Mesenchymal stem cell (in vitro differentiated cells and primary cell): ENCODE measurements around the gene AGAP1.

Experiments
- DNase-seq: peaks from one replicate; pipeline ENCODE4 v3.0.0-alpha.2; 2013
- H2AFZ ChIP-seq: one replicate; pipeline ENCODE4 v1.6.1; 2013; ENCODE audit warnings: low read depth, mild to moderate bottlenecking, control low read depth, inconsistent platforms, low read length, moderate library complexity
- H2AK5ac ChIP-seq: 2 replicates; pipeline ENCODE4 v1.6.1; 2013; ENCODE audit warnings: low read length, moderate library complexity, mild to moderate bottlenecking, inconsistent platforms; ENCODE audit not compliant: severe bottlenecking
- H2BK120ac ChIP-seq: one replicate; pipeline ENCODE4 v1.6.1; 2013; ENCODE audit warnings: low read depth, mild to moderate bottlenecking, inconsistent platforms, low read length, moderate library complexity
- H2BK12ac ChIP-seq, 2 experiments: one replicate each; pipeline ENCODE4 v1.6.1; 2013; ENCODE audit warnings: inconsistent platforms in 2 of 2, low read length in 2 of 2, mild to moderate bottlenecking in 2 of 2, moderate library complexity in 2 of 2, control low read depth in 1 of 2
- H2BK15ac ChIP-seq: one replicate; pipeline ENCODE4 v1.6.1; 2013; ENCODE audit warnings: mild to moderate bottlenecking, low read depth, inconsistent platforms; ENCODE audit not compliant: poor library complexity, severe bottlenecking
- H2BK5ac ChIP-seq: 2 replicates; pipeline ENCODE4 v1.6.1; 2013; ENCODE audit warnings: low read depth, mild to moderate bottlenecking, low read length, control low read depth, inconsistent platforms; ENCODE audit not compliant: poor library complexity, severe bottlenecking
- H3K14ac ChIP-seq, 2 experiments: one replicate each; pipeline ENCODE4 v1.6.1; 2013; ENCODE audit warnings: inconsistent platforms in 2 of 2, low read length in 2 of 2, control low read depth in 1 of 2, mild to moderate bottlenecking in 1 of 2, moderate library complexity in 1 of 2
- H3K18ac ChIP-seq, 2 experiments: one replicate each; pipeline ENCODE4 v1.6.1; 2013; ENCODE audit warnings: inconsistent platforms in 2 of 2, low read length in 2 of 2, control low read depth in 1 of 2, low read depth in 1 of 2, mild to moderate bottlenecking in 1 of 2
- H3K23ac ChIP-seq, 2 experiments: one replicate each; pipeline ENCODE4 v1.6.1; 2013; ENCODE audit warnings: inconsistent platforms in 2 of 2, low read length in 2 of 2, mild to moderate bottlenecking in 2 of 2, moderate library complexity in 2 of 2, control low read depth in 1 of 2
- H3K27ac ChIP-seq: 2 replicates; pipeline ENCODE4 v1.5.1; 2013; ENCODE audit warnings: mild to moderate bottlenecking, moderate library complexity, low read length, control low read depth, inconsistent platforms; ENCODE audit not compliant: poor library complexity, severe bottlenecking
- H3K27me3 ChIP-seq, 2 experiments: 2 replicates each; pipeline versions ENCODE4 v1.6.1 to v1.7.0; 2013; ENCODE audit warnings: low read length in 2 of 2, mild to moderate bottlenecking in 2 of 2, moderate library complexity in 2 of 2, control low read depth in 1 of 2, inconsistent platforms in 1 of 2; ENCODE audit not compliant: control insufficient read depth in 1 of 2, insufficient read depth in 1 of 2
- H3K36me3 ChIP-seq, 2 experiments: 2 replicates each; pipeline versions ENCODE4 v1.6.1 to v1.7.0; 2013; ENCODE audit warnings: low read length in 2 of 2, control low read depth in 1 of 2, inconsistent platforms in 1 of 2, low read depth in 1 of 2, mild to moderate bottlenecking in 1 of 2; ENCODE audit not compliant: insufficient read depth in 2 of 2, control insufficient read depth in 1 of 2
- H3K4ac ChIP-seq, 2 experiments: one replicate each; pipeline ENCODE4 v1.6.1; 2013; ENCODE audit warnings: inconsistent platforms in 2 of 2, low read length in 2 of 2, mild to moderate bottlenecking in 2 of 2, moderate library complexity in 2 of 2, control low read depth in 1 of 2, low read depth in 1 of 2
- H3K4me1 ChIP-seq: 2 replicates; pipeline ENCODE4 v1.6.1; 2013; ENCODE audit warnings: low read depth, low read length, control low read depth; ENCODE audit not compliant: control insufficient read depth, insufficient read depth
- H3K4me2 ChIP-seq: 2 replicates; pipeline ENCODE4 v1.6.1; 2013; ENCODE audit warnings: low read length, mild to moderate bottlenecking, inconsistent platforms; ENCODE audit not compliant: poor library complexity, severe bottlenecking
- H3K4me3 ChIP-seq, 2 experiments: 2 replicates each; pipeline versions ENCODE4 v1.5.1 to v1.7.0; 2013; ENCODE audit warnings: low read length in 2 of 2, mild to moderate bottlenecking in 2 of 2, control low read depth in 1 of 2, low read depth in 1 of 2; ENCODE audit not compliant: insufficient read depth in 1 of 2
- H3K79me1 ChIP-seq: replicated peaks from 2 replicates; pipeline ENCODE4 v1.6.1; 2013; ENCODE audit warnings: mild to moderate bottlenecking, control low read depth, low read length, inconsistent platforms; ENCODE audit not compliant: poor library complexity, severe bottlenecking
- H3K9ac ChIP-seq: 2 replicates; pipeline ENCODE4 v1.7.0; 2013; ENCODE audit warnings: mild to moderate bottlenecking, low read length, moderate library complexity
- H3K9me3 ChIP-seq: 2 replicates; pipeline ENCODE4 v1.7.0; 2013; ENCODE audit warnings: mild to moderate bottlenecking, low read length; ENCODE audit not compliant: control insufficient read depth
- H4K8ac ChIP-seq: one replicate; pipeline ENCODE4 v1.6.1; 2013; ENCODE audit warnings: inconsistent platforms, mild to moderate bottlenecking, low read length, moderate library complexity
- H4K91ac ChIP-seq: one replicate; pipeline ENCODE4 v1.6.1; 2013; ENCODE audit warnings: mild to moderate bottlenecking, low read length, inconsistent platforms
- WGBS: methylation state at CpG from one replicate; pipeline ENCODE4 v1.1.7; 2013; ENCODE audit warnings: mixed read lengths; 5-methylcytosine and 5-hydroxymethylcytosine counted together

Gene AGAP1

DNA sequence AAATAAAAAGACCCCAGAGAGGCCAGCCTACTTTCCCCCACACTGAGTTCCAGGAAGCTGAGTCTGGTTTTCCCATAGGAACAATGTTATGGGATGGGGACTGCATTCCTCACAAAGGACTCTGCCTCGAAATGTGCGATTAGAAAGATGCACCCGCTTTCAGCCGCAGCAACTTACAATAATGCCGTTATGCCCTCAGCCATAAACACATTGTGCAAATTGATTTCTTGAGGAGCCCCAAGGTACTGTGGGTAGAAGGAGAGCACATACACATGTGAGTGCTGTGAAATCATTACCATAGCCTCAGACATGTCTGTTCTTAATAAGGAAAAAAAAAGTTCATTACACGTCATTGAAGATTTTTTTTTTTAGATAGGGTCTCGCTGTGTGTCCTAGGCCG is 64.7 kb downstream of the AGAP1 start:
- Histone ChIP-seq H3K4me1 (peaks cover 27% of the 10 kb centered on the region), H3K27me3 (no peaks in the 10 kb centered on the region), H4K8ac (no peak overlapping the region), H2BK5ac (no peak overlapping the region), H3K36me3 (no peaks in the 10 kb centered on the region), H4K91ac (no peak overlapping the region), H3K23ac (no peak overlapping the region), H2AK5ac (no peak overlapping the region), H2BK15ac (no peak overlapping the region), H2BK12ac (no peak overlapping the region), H3K18ac (no peak overlapping the region), H3K79me1 (peaks cover 63% of the 10 kb centered on the region), H3K4me2 (no peak overlapping the region), H3K14ac (no peak overlapping the region), H2BK120ac (no peak overlapping the region), H3K4ac (no peak overlapping the region), H3K27ac (no peak overlapping the region), H2AFZ (no peak overlapping the region), H3K9me3 (no peaks in the 10 kb centered on the region), H3K9ac (no peak overlapping the region), H3K4me3 (no peak overlapping the region)
- DNase-seq = no peak
- WGBS = 91% methylated on average over 8 of the region's 8 CpGs

DNA sequence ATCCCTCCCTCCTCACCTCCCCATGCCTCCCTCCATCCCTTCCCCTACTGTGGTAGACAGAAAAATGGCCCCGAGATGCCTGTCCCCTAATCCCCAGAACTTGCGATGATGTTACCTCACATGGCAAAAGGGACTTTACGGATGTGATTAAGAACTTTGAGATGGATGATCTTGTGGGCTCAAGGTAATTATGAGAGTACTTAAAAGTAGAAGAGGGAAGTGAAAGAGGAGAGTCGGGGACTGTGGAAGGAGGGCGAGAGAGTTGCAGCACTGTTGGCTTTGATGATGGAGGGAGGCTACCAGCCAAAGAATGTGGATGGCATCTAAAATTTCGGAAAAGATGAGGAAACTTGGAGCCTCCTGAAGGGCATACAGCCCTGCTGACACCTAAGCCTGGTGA is 66.5 kb downstream of the AGAP1 start:
- H3K27ac ChIP-seq = no peak overlapping the region
- H3K9me3 ChIP-seq = no peaks in the 10 kb centered on the region
- H3K4me3 ChIP-seq = no peak overlapping the region
- H3K79me1 ChIP-seq = peaks cover 64% of the 10 kb centered on the region
- peaks cover 19% of the 10 kb centered on the region for H3K4me1 ChIP-seq
- no peak overlapping the region for H4K8ac ChIP-seq
- no peak overlapping the region for H2AFZ ChIP-seq
- 98% methylated on average over 6 of the region's 6 CpGs for WGBS
- H3K36me3 ChIP-seq = peaks cover 0 to 4% of the 10 kb centered on the region in 2 experiments
- H3K4ac ChIP-seq = no peak overlapping the region
- no peak overlapping the region for H2BK5ac ChIP-seq
- H3K14ac ChIP-seq = no peak overlapping the region
- no peak overlapping the region for H3K4me2 ChIP-seq
- no peak overlapping the region for H4K91ac ChIP-seq
- DNase-seq = no peak
- H2BK12ac ChIP-seq = no peak overlapping the region
- H2AK5ac ChIP-seq = no peak overlapping the region
- no peak overlapping the region for H3K23ac ChIP-seq
- H3K18ac ChIP-seq = no peak overlapping the region
- no peak overlapping the region for H2BK120ac ChIP-seq
- H3K9ac ChIP-seq = no peak overlapping the region
- H2BK15ac ChIP-seq = no peak overlapping the region
- H3K27me3 ChIP-seq = no peaks in the 10 kb centered on the region

DNA sequence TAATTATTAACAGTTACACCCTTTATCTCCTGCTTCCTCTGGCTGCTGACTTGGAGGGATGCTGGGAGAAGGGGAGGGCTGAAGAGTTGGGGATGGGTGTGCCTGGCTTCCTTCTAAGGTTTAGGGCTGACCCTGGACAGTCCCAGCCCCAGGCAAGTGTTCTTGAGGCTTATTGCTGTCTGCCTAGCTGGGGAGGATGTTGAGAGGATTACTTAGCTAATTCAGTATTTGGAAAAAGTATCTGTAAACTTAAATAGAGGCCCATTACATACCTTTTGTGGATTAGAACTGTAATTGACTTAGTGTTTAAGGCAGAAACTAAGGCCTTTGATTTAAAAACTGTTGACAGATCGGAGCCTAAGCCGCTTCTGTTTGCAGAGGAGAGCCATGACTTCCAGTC is 67.6 kb downstream of the AGAP1 start:
- no peak overlapping the region for H4K91ac ChIP-seq
- 90% methylated on average over 2 of the region's 2 CpGs for WGBS
- H2BK5ac ChIP-seq = no peak overlapping the region
- no peak overlapping the region for H4K8ac ChIP-seq
- H2BK12ac ChIP-seq = no peak overlapping the region
- H2AK5ac ChIP-seq = no peak overlapping the region
- no peak overlapping the region for H3K4me2 ChIP-seq
- no peak overlapping the region for H2BK15ac ChIP-seq
- no peak overlapping the region for H3K4ac ChIP-seq
- H3K18ac ChIP-seq = no peak overlapping the region
- H3K4me1 ChIP-seq = peaks cover 14% of the 10 kb centered on the region
- no peak overlapping the region for H3K23ac ChIP-seq
- H2BK120ac ChIP-seq = no peak overlapping the region
- H3K14ac ChIP-seq = no peak overlapping the region
- peaks cover 58% of the 10 kb centered on the region for H3K79me1 ChIP-seq
- H3K27me3 ChIP-seq = no peaks in the 10 kb centered on the region
- H2AFZ ChIP-seq = no peak overlapping the region
- no peak for DNase-seq
- H3K36me3 ChIP-seq = peaks cover 0 to 4% of the 10 kb centered on the region in 2 experiments
- no peaks in the 10 kb centered on the region for H3K9me3 ChIP-seq
- no peak overlapping the region for H3K9ac ChIP-seq
- H3K4me3 ChIP-seq = no peak overlapping the region
- no peak overlapping the region for H3K27ac ChIP-seq

DNA sequence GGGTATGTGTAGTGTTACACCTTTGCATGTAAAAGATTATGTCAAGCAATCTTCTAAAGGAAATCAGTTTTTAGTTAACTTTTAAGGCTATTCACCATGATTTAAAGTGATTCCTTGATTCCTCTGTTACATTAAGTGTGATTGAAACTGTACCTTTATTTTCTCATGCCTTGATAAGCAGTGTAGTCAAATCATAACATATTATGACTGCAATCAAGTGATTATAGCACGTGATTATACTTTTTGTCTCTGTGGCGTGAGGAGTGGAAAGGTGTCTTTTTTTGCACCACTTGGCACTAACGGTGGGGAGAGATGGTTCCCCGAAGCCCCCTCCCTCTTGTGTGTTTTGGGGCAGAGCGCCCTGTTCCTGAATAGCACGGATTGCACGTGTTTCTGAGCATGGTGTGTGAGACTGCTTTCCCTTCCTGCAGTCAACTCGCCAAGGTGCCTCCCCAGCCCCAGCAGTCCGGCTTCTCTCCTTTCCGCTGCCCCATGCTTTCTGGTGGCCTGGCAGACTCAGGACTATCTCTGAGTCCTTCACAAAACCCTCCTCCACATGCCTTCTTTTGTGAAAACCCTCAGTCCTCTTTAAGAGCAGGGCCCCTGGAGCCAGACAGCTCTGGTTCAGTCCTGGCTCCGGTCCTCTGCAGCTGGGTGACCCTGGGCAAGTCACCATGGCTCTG is 68.4 kb downstream of the AGAP1 start:
- Histone ChIP-seq H3K79me1 (peaks cover 60% of the 10 kb centered on the region), H2BK5ac (no peak overlapping the region), H3K9me3 (no peaks in the 10 kb centered on the region)

More for the DNA sequence above, 68.4 kb downstream of the AGAP1 start:
- Histone ChIP-seq H3K27ac (no peak overlapping the region), H4K91ac (no peak overlapping the region), H3K4me1 (peaks cover 14% of the 10 kb centered on the region), H2BK120ac (no peak overlapping the region), H3K4me2 (no peak overlapping the region), H3K23ac (no peak overlapping the region), H3K18ac (no peak overlapping the region), H3K9ac (no peak overlapping the region), H3K4ac (no peak overlapping the region), H3K4me3 (no peak overlapping the region), H2AK5ac (no peak overlapping the region), H2BK12ac (no peak overlapping the region), H2AFZ (no peak overlapping the region), H3K14ac (peak overlapping the region in 1 of 2 experiments; percentile 11), H3K36me3 (peaks cover 0 to 9% of the 10 kb centered on the region in 2 experiments), H4K8ac (no peak overlapping the region), H3K27me3 (no peaks in the 10 kb centered on the region), H2BK15ac (no peak overlapping the region)
- no peak for DNase-seq
- WGBS = 95% methylated on average over 11 of the region's 11 CpGs
